Measurements from ENCODE around the gene SOX9.

SOX9 gene

DNA sequence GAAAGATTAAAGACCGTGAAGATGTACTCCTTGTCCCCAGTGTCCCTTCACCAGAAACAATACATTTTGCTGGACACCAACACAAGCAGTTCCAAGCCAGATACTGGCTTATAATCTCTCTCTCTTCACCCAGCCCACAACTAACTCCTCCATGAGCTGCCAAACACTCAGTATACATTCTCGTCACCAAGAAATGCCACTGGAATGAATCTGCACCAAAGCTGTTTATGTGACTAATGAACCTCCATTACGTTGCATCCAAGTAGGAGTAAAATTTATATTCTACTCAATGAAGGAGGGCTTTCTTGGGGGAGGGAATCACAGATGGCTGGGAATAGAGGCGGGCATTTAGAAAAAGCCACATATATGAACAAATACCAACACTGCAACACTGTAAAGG lies 20.9 kb upstream of the SOX9 start:
- TF ChIP-seq, protein P1, sequence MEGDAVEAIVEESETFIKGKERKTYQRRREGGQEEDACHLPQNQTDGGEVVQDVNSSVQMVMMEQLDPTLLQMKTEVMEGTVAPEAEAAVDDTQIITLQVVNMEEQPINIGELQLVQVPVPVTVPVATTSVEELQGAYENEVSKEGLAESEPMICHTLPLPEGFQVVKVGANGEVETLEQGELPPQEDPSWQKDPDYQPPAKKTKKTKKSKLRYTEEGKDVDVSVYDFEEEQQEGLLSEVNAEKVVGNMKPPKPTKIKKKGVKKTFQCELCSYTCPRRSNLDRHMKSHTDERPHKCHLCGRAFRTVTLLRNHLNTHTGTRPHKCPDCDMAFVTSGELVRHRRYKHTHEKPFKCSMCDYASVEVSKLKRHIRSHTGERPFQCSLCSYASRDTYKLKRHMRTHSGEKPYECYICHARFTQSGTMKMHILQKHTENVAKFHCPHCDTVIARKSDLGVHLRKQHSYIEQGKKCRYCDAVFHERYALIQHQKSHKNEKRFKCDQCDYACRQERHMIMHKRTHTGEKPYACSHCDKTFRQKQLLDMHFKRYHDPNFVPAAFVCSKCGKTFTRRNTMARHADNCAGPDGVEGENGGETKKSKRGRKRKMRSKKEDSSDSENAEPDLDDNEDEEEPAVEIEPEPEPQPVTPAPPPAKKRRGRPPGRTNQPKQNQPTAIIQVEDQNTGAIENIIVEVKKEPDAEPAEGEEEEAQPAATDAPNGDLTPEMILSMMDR (IDR thresholded peaks at IDR 0.05; ENCODE audit: insufficient read depth, low read depth, low read length, missing control alignments): no peak
- H3K4me3 ChIP-seq (ENCODE audit: low read length): no peak overlapping the region
- DNase-seq (ENCODE audit: low read depth): peak; percentile 15

DNA sequence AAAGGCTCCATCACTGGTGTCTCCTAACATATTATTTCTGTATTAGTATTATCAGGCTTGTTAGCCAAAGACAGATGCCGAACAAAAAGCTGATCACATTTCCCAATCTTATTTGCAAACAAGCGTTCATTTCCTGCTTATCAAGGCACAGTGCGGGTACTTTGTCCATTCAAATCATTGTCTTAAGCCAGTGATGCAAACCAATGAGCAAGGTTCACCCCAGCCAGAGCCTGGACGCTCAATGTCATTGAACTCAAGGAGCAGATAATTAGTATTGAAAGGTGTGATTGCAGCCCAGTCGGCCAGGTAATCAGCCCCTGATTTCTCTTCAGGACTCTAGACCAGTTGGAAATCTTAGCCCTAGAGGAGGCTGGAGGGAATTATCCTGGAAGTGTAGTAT lies 20.4 kb upstream of the SOX9 start:
- no peak overlapping the region for H3K4me3 ChIP-seq (ENCODE audit: low read length)
- TF ChIP-seq, protein P1 (IDR thresholded peaks at IDR 0.05; ENCODE audit: insufficient read depth, low read depth, low read length, missing control alignments): no peak

DNA sequence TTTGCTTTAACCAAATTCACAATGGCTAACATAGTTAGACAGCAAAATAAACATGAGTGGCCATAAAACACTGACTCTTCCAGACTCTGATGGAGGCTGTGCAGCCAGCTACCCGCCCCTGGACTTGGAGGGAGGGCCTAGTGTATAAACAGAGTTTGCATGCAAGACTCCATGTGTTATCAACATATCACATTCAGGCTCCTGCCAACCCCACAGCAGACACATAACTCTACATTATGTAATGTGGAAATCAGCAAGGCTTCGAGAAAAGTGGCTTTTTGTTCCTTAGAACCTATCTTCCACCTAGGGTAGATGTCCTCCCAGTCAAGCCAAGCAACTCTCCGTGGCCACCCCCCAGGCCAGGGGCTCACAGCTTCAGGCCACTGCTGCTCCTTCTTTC lies 19.3 kb upstream of the SOX9 start:
- no peak overlapping the region for H3K4me3 ChIP-seq (ENCODE audit: low read length)
- TF ChIP-seq, protein P1 (IDR thresholded peaks at IDR 0.05; ENCODE audit: insufficient read depth, low read depth, low read length, missing control alignments): no peak
- DNase-seq (ENCODE audit: low read depth): no peak

More for the DNA sequence above, 20.4 kb upstream of the SOX9 start:
- DNase-seq (ENCODE audit: low read depth): no peak

DNA sequence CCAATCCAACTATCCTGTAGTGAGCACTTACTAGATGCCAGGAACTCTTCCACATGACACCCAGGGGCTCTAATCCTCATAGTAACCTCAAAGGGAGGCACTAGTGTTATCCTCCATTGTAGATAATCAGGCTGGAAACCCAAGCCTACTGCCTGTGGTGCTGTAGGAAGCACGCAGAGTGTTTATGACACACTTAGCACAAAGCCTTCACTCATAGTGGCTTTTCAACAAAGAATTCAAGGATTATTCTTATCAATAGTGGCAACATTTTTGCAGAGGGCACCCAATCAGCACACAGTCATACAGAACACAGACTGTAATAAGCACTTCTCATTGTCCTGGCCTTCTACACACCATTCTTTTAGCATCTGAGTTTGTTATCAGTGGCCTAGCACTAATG lies 18.5 kb upstream of the SOX9 start:
- no peak for DNase-seq (ENCODE audit: low read depth)
- TF ChIP-seq, protein P1 (IDR thresholded peaks at IDR 0.05; ENCODE audit: insufficient read depth, low read depth, low read length, missing control alignments): no peak

DNA sequence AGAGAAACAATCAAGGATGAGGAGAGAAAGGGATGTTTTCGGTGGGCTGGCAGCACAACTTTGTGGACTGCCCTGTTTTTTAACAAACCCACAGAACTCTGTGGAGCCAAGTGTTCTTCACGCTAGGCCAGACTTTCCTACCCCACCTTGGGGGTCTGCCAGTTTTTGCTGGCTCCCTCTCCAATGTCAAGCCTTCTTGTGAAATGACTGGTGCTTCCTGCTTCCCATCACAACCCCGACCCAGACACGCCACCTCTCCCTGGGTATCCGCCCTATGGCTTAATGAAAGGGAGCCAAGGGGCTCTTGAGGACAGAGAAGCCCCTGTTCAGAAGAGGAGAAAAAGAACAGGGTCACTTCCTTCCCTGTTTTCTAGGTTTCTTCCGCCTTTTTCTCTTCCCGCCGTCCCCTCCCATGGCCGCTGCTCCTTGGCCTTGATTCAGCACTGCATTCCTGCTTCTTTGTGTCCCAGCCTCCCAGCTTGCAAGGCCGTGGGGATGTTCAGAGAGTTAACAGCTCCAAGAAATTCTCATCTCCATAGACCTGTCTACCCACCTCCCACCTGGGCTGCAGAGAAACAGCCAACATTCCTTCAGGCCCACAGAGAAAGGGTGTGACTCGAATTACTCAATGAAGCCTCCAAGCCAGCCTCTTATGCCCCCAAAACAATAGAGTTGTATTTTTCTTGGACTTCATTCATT lies 16.5 kb upstream of the SOX9 start:
- peak; percentile 51 for DNase-seq (ENCODE audit: low read depth)
- no peak overlapping the region for H3K4me3 ChIP-seq (ENCODE audit: low read length)
- TF ChIP-seq, protein P1 (IDR thresholded peaks at IDR 0.05; ENCODE audit: insufficient read depth, low read depth, low read length, missing control alignments): no peak

More for the DNA sequence above, 18.5 kb upstream of the SOX9 start:
- H3K4me3 ChIP-seq (ENCODE audit: low read length): no peak overlapping the region

DNA sequence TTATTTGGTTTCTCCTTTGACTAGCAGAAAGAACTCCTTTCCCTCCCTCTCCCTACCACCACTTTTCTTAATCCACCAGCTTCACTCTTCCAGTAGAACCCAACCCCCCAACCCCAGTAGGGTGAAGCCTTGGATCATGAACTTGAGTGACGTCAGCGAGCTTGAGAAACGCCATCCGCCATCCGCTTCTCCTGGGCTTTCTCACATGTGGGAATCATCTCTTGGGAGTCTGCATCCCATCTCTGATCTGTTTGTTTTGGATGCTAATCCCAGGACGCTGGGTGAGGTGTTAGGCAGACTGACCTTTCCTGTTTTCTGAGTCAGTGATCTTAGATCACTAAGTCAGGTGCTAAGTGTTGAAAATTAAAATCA lies 16.0 kb upstream of the SOX9 start:
- TF ChIP-seq, protein P1 (IDR thresholded peaks at IDR 0.05; ENCODE audit: insufficient read depth, low read depth, low read length, missing control alignments): no peak
- peak; percentile 87 for DNase-seq (ENCODE audit: low read depth)
- H3K4me3 ChIP-seq (ENCODE audit: low read length): no peak overlapping the region

DNA sequence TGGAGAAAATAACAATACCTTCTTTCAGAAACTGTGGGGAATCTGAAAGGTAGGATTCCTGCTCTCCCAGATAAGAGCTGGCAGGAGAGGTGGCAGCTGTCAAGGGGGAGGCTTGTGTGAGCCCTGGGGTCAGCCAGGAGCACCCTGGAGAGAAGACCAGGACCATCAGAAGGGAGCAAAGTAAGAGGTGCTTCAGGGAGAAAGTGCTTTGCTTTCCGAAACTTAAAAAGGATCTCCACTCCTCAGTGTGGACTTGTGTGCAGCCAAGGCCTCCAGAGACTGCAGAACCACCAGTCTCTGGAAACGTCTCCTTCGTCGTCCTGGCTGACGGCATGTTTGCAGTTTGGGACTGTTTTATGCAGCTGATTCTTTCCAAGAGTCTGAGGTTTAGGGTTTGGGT lies 13.7 kb upstream of the SOX9 start:
- no peak overlapping the region for H3K4me3 ChIP-seq (ENCODE audit: low read length)
- TF ChIP-seq, protein P1 (IDR thresholded peaks at IDR 0.05; ENCODE audit: insufficient read depth, low read depth, low read length, missing control alignments): no peak
- no peak for DNase-seq (ENCODE audit: low read depth)

All from epithelial cell of esophagus (primary cell).